IPS DF 6.9 (cell line): ENCODE data around the gene GDF2.

ENCODE experiments used
- DNase-seq: peaks from one replicate; pipeline ENCODE4 v3.0.0-alpha.2; 2013; ENCODE audit warnings: low read depth, low spot score
- H3K27ac ChIP-seq: one replicate; pipeline ENCODE4 v1.5.1; 2013; ENCODE audit warnings: low read length, control low read depth
- H3K27me3 ChIP-seq: 2 replicates; pipeline ENCODE4 v1.6.1; 2013; ENCODE audit warnings: mild to moderate bottlenecking, low read length; ENCODE audit not compliant: control insufficient read depth, insufficient read depth
- H3K36me3 ChIP-seq: 2 replicates; pipeline ENCODE4 v1.6.1; 2013; ENCODE audit warnings: low read length; ENCODE audit not compliant: control insufficient read depth, insufficient read depth
- H3K4me1 ChIP-seq: 2 replicates; pipeline ENCODE4 v1.6.1; 2013; ENCODE audit warnings: low read length; ENCODE audit not compliant: control insufficient read depth, insufficient read depth
- H3K4me3 ChIP-seq: 2 replicates; pipeline ENCODE4 v1.5.1; 2013; ENCODE audit warnings: mild to moderate bottlenecking, low read length
- H3K9me3 ChIP-seq: 2 replicates; pipeline ENCODE4 v1.6.1; 2013; ENCODE audit warnings: low read length, inconsistent platforms; ENCODE audit not compliant: control insufficient read depth, insufficient read depth
- WGBS: extraction: QIAGEN DNeasy Blood & Tissue Kit; methylation state at CpG from one replicate; pipeline ENCODE4 v1.1.7; 2013; ENCODE audit warnings: mixed read lengths, missing lambda C conversion rate; ENCODE audit not compliant: insufficient read length, insufficient coverage; 5-methylcytosine and 5-hydroxymethylcytosine counted together

Gene GDF2

DNA sequence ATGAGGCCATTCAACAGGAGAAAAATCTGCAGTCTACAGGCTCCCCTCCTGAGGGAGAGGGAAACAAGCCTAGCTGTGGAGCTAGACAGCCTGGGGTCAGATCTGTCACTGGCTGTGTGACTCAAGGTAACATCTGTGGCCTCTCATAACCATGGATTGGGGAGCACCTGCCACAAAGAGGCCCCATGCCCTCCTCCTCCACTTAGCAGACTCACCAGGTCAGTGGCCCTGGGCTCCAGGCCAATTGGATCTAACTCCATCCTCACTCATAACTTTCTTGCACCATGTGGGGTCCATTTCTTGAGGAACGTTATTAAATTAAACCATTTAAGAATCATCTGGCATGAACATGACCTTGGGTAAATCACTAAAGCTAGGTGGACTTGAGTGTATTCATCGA lies 20.4 kb upstream of the GDF2 start:
- WGBS: no CpG with 5 or more reads among the region's 2 CpGs
- peaks cover 19% of the 10 kb centered on the region for H3K27me3 ChIP-seq
- H3K4me3 ChIP-seq: no peak overlapping the region
- no peaks in the 10 kb centered on the region for H3K9me3 ChIP-seq
- H3K27ac ChIP-seq: no peak overlapping the region
- no peaks in the 10 kb centered on the region for H3K36me3 ChIP-seq
- DNase-seq: no peak
- no peaks in the 10 kb centered on the region for H3K4me1 ChIP-seq

DNA sequence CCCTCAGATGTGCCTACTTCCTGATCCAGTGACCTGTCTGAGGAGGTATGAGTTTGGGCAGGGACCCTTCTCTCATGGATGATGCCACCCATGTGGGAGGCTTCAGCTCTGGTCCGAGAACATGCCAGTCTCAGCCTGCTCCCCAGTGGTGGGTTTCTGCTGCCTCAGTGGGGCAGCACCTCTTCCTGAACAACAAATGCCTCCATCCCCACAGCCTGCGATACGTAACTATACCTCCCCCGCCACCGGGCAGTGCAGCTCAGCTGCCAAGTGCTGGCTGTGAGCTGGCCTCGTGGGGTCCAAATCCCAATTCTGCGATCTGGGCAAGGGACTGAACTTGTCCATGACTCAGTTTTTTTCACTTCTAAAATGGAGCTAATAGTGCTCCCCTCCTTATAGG lies 19.1 kb upstream of the GDF2 start:
- Histone ChIP-seq H3K4me3 (no peak overlapping the region), H3K36me3 (no peaks in the 10 kb centered on the region), H3K9me3 (no peaks in the 10 kb centered on the region), H3K4me1 (no peaks in the 10 kb centered on the region), H3K27ac (no peak overlapping the region), H3K27me3 (peaks cover 19% of the 10 kb centered on the region)
- no CpG with 5 or more reads among the region's 7 CpGs for WGBS
- DNase-seq: no peak

DNA sequence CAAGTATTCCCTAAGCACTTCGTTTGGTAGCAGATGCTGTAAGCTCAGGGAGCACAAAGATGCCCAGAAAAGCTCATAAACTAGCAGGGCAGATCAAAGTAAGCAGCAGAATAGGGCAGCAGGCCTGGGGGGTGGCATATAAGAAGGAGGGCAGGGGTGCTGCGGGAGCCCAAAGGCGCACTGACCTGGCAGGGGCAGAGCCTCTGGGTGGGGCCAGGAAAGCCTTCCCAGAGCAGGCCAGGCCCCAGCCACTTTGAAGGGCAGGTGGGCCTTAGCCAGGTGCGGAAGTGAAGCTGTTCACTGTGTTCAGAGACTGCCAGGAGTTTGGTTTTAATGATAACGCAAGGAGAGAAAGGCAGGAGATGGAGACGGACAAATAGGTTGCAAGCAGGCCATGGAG lies 18.4 kb upstream of the GDF2 start:
- WGBS: no CpG with 5 or more reads among the region's 6 CpGs
- no peak overlapping the region for H3K4me3 ChIP-seq
- no peak overlapping the region for H3K27ac ChIP-seq
- H3K36me3 ChIP-seq: no peaks in the 10 kb centered on the region
- no peaks in the 10 kb centered on the region for H3K4me1 ChIP-seq
- peaks cover 19% of the 10 kb centered on the region for H3K27me3 ChIP-seq
- no peaks in the 10 kb centered on the region for H3K9me3 ChIP-seq
- DNase-seq: no peak

DNA sequence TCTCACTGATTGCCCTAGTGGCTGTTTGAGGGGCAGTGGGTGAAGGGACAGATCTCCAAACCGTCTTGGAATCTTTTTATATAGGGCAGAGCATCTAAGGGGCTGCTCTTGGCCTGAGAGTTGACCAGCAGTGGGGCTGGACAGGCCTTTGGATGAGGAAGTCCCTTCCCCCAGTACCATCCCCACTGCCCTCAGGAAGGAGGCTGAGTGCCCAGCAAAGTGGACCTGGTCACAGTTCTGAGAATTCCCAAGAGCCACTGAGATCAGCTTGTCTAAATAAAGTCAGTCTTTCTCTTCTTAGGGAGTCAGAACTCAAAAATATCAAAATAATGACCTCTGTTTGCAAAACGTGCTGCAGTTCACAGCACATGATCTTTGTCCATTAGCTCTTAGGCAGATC lies 16.7 kb upstream of the GDF2 start:
- no peaks in the 10 kb centered on the region for H3K36me3 ChIP-seq
- no peak overlapping the region for H3K27ac ChIP-seq
- DNase-seq: no peak
- H3K9me3 ChIP-seq: no peaks in the 10 kb centered on the region
- H3K4me1 ChIP-seq: no peaks in the 10 kb centered on the region
- H3K4me3 ChIP-seq: no peak overlapping the region
- WGBS: no CpG with 5 or more reads among the region's 2 CpGs
- peaks cover 14% of the 10 kb centered on the region for H3K27me3 ChIP-seq

DNA sequence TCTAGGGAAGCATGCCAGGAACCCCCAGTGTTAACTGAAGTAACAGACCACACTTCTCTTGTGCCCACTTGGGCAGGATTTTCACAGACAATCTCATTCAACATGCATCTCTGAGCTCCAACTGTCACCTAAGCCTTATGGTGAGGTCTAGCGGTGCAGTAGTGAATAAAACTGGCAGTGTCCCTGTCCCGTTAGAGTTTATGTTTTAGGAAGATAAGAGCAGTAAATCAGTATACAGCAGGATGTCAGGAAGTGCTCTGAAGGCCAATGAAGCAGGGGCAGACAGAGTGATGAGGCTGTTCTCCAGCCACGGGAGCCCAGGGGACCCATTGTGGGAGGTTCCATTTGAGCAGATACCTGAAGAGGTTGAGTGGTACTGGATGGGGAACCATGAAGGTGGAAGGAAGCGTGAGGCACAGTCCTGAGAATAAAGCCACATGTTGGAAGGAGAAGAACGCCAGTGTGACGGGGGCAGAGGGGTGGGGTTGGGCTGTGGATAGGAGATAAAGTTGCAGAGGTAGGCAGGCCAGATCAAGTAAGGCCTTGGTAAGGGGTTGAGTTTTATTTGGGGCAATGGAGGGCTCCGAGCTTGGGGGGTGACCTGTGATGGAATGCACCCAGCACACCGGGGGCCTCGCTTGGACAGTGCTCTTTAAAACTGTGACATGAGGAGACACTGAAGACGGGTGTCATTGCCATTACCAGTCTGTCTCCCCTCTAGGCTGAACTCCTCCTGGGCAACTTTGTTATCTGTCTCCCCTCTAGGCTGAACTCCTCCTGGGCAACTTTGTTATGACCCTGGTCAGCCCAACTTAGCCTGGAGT lies 15.7 kb upstream of the GDF2 start:
- no peak overlapping the region for H3K27ac ChIP-seq
- no peaks in the 10 kb centered on the region for H3K9me3 ChIP-seq
- H3K27me3 ChIP-seq: peaks cover 4% of the 10 kb centered on the region
- no peaks in the 10 kb centered on the region for H3K36me3 ChIP-seq
- no peaks in the 10 kb centered on the region for H3K4me1 ChIP-seq
- H3K4me3 ChIP-seq: no peak overlapping the region
- no peak for DNase-seq
- no CpG with 5 or more reads among the region's 10 CpGs for WGBS

DNA sequence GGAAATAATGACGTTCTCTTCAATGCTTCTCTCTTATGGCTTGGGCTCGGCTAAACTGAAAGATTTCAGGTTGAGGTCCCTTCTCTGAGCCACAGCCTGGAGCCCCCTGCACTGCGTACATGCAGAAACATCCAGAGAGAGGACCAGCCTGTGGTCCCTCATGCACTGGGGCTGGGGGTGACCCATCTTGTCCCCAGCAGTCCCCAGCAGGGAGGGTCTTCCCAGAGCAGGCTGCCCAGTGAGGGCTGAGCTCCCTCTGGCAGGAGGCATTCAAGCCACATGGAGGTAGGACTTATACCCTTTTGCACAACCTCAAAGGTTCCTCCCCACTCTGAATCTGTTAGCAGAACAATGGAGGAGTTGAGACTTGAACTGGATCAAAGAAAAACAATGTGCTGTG lies 14.9 kb upstream of the GDF2 start:
- H3K27me3 ChIP-seq: peaks cover 4% of the 10 kb centered on the region
- DNase-seq: no peak
- H3K4me3 ChIP-seq: no peak overlapping the region
- no peaks in the 10 kb centered on the region for H3K9me3 ChIP-seq
- H3K4me1 ChIP-seq: no peaks in the 10 kb centered on the region
- H3K27ac ChIP-seq: no peak overlapping the region
- no peaks in the 10 kb centered on the region for H3K36me3 ChIP-seq
- no CpG with 5 or more reads among the region's 3 CpGs for WGBS

DNA sequence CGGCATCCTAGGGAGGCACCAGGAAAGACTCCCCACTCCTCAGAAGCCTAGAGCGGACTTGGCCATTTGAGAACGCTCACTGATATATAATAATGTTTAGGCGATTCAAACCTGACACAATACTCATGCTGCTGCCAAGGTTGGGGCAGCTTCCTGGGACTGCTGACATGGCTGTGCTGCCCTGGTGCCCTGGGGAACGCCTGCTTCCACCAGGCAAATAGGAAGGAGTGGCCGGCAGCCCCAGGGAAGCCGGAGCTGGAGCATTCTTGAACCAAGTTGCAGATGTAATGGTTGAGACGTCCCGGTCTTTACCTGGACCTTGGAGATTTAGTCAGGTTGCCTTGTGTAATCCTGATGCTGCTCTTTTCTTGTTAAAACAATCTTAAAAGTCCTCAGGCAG lies 13.5 kb upstream of the GDF2 start:
- DNase-seq: no peak

DNA sequence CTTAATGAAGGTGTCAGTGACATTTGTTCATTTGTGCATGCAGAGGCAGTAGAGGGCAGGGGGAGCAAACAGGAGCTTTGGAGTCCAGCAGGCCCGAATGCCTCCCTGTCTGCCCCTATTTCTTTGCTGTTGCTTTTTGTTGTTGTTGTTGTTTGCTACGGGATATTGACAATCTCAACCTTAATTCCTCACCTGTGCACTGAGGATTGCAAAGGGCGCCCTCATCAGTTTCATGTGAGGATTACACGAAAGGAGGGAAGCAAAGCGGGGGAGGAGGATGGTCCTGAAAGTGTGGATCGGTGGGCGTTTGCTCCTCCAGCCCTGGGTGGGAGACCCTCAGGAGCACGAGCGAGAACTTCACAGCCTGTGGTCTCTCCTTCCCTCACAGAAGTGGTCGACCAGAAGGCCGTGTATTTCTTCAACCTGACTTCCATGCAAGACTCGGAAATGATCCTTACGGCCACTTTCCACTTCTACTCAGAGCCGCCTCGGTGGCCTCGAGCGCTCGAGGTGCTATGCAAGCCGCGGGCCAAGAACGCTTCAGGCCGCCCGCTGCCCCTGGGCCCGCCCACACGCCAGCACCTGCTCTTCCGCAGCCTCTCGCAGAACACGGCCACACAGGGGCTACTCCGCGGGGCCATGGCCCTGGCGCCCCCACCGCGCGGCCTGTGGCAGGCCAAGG lies 12.7 kb upstream of the GDF2 start:
- no peaks in the 10 kb centered on the region for H3K4me1 ChIP-seq
- H3K27ac ChIP-seq: no peak overlapping the region
- H3K36me3 ChIP-seq: no peaks in the 10 kb centered on the region
- H3K27me3 ChIP-seq: no peaks in the 10 kb centered on the region
- DNase-seq: no peak
- no peak overlapping the region for H3K4me3 ChIP-seq
- H3K9me3 ChIP-seq: no peaks in the 10 kb centered on the region
- no CpG with 5 or more reads among the region's 34 CpGs for WGBS

More for the DNA sequence above, 13.5 kb upstream of the GDF2 start:
- no peak overlapping the region for H3K4me3 ChIP-seq
- H3K4me1 ChIP-seq: no peaks in the 10 kb centered on the region
- H3K36me3 ChIP-seq: no peaks in the 10 kb centered on the region
- no peaks in the 10 kb centered on the region for H3K9me3 ChIP-seq
- no peaks in the 10 kb centered on the region for H3K27me3 ChIP-seq
- no CpG with 5 or more reads among the region's 9 CpGs for WGBS
- no peak overlapping the region for H3K27ac ChIP-seq

DNA sequence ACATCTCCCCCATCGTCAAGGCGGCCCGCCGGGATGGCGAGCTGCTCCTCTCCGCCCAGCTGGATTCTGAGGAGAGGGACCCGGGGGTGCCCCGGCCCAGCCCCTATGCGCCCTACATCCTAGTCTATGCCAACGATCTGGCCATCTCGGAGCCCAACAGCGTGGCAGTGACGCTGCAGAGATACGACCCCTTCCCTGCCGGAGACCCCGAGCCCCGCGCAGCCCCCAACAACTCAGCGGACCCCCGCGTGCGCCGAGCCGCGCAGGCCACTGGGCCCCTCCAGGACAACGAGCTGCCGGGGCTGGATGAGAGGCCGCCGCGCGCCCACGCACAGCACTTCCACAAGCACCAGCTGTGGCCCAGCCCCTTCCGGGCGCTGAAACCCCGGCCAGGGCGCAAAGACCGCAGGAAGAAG lies 12.2 kb upstream of the GDF2 start:
- DNase-seq: no peak
- WGBS: no CpG with 5 or more reads among the region's 37 CpGs
- H3K4me1 ChIP-seq: no peaks in the 10 kb centered on the region
- H3K27ac ChIP-seq: no peak overlapping the region
- no peaks in the 10 kb centered on the region for H3K36me3 ChIP-seq
- H3K9me3 ChIP-seq: no peaks in the 10 kb centered on the region
- no peak overlapping the region for H3K4me3 ChIP-seq
- no peaks in the 10 kb centered on the region for H3K27me3 ChIP-seq

DNA sequence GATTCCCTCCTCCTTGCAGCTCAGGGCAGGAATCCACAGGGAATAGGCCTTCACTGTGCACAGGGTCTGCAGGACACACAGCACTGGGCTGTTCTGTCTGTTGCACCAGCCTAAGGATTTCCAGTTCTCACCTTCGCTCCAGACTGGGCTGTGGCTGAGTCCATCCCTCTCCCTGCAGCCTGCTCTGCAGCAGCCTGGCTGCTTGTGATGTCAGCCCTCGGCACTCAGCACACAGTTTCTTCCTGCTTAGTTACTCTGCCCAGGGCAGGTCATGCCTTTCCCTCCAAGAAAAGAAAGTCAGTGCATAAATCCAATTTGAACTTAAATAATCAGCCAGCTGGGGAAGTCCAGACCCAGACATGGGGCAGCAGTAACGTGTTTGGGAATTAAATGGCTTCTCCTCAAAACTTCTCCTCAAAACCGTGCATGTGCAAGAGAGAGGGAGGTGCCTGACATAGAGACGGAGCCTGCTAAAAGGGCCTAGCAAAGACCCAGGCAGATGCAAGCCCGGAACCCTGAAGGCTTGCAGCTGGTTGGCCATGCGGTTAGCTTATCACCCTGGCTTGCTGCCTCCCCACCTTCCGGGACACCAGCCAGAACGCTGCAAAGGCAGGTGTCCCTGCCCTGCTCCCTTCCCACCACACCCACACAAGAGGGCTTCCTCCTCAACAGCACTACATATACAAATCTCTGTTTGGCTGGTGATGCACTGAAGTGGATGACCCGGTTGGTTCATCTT lies 10.9 kb upstream of the GDF2 start:
- Histone ChIP-seq H3K4me1 (no peaks in the 10 kb centered on the region), H3K27ac (no peak overlapping the region), H3K27me3 (no peaks in the 10 kb centered on the region), H3K4me3 (no peak overlapping the region), H3K36me3 (no peaks in the 10 kb centered on the region), H3K9me3 (no peaks in the 10 kb centered on the region)
- DNase-seq: no peak
- WGBS: no CpG with 5 or more reads among the region's 10 CpGs
